Measurements from ENCODE around the gene INSIG1. TPM values are rescaled to one million over a fixed set of nuclear protein-coding genes. Genes with fewer than 3 reads are reported as not detected.

Gene INSIG1
- total RNA-seq, 2 donors from 2014 or later: 37.3 to 42.3 TPM

DNA sequence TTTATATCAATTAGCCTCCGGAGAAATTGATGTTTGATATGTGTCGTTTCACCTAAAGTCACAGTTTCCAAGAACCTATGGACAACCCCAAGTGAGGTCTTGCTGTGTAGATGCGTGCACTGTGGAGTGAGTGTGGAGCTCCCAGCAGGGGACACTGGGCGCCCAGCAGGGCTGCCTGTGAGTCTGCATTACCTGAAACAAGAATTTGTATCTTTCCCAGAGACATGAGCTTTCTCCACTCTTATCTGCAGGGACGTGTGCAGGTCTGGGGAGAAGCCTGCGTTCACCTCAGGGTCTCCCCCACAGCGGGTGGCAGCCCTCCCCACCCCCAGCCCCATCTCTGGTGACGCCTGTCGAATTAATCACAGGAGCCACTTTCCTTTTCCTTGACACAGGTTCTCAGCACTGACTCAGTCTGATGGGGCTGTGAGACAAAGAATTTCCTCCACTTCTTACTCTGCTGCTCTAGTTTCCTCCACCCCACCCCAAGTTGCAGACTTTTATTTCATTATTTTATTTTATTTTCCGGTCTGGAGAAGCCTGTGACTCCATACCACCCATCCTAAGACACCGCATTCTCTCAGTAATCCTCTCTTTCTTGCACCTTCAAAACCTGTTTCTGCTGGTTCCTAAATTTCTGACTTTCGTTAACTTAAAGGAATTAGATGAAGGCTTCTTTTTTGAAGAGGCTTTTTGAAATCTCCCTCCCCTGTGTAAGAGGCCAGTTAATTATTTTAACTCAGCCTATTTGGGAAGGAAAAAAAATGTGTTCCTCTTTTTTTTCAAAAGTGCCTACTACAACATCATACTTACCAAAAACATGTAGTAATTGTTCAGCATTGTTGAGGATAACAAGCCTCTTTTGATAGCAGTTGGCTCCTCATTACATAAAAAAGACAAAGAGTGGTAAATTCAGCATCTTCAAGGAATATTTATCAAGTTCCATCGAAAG lies 17.0 kb upstream of the INSIG1 start:
- DNase-seq: no peak
- ATAC-seq: no peak
- intact Hi-C loops (cut with DNase I): no loop called here

DNA sequence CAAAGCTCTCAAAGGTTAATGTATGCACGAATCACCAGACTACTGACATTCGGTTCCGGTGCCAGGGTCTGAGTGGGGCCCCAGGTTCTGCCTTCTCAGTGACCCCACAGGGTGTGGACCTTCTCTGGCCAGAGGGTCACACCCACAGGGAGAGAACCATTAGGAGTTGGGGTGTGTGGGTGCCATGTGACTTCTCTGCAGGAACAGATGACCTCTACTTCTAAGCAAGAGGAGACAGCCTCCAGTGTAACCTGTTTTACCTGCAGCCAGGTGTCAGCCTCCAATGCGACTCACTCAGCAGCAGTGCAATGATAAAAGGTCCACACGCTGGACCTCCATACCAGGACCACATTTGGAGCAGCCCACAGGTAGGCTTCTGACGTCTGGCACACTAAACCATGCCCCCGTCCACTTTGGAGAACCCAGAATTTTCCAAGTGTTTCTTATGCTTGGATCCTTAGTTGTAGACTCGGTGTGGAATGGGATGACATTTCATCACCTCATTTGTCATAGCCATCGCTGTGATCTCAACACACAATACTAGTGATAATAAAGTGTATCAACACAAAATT lies 16.2 kb upstream of the INSIG1 start:
- intact Hi-C loops (cut with DNase I): no loop called here
- DNase-seq (no peak), ATAC-seq (peak in 1 of 2 donors; percentile 25)

DNA sequence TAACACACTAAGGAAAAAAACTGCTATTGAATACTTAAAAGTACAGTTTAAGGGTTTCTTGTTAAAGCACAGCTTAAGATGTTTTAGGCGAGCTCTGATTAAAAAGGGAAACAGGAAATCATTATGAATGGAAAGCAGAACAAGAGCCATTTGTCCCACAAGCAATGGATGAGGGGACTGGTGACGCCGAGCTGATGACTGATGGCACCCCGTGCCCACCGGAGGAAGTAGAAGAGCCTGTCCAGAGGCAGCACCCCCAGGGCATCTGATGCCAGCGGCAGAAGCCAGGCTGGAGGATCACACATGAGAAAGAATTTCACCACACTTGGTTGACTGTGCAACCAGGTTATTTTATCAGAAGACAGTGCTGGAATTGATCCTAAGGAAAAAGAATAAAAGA lies 15.0 kb upstream of the INSIG1 start:
- no peak for DNase-seq
- intact Hi-C loops (cut with DNase I): no loop called here

DNA sequence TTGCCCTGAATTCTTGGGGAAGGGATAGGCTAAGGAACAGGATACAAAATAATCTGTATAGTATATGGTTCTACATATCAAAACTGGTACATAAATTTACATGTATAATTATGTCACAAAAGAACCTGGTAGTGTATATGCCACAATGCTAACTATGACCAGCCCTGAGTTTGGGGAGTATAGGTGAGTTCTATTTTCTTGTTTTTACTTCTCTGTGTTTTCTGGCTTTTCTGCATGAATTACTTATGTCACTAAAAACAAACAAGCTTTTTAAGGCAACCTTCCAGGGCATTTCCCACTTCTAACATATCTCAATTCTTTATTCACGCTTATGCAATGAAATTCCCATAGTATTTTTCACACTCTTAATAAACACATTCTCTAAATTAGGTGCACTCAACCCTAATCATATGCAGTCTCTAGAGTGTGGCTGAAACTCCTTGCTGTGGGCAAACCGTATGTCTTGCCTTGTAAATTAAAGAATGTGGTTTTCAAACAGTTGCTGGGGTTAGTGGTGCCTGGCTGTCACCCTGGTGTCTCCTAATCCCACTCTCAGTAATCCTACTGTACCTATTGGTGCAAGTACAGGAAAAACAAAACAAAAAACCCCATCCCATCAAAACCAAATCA lies 14.0 kb upstream of the INSIG1 start:
- ATAC-seq: no peak
- intact Hi-C loops (cut with DNase I): no loop called here
- no peak for DNase-seq

More for the DNA sequence above, 15.0 kb upstream of the INSIG1 start:
- ATAC-seq: peak; percentile 44 to 50

DNA sequence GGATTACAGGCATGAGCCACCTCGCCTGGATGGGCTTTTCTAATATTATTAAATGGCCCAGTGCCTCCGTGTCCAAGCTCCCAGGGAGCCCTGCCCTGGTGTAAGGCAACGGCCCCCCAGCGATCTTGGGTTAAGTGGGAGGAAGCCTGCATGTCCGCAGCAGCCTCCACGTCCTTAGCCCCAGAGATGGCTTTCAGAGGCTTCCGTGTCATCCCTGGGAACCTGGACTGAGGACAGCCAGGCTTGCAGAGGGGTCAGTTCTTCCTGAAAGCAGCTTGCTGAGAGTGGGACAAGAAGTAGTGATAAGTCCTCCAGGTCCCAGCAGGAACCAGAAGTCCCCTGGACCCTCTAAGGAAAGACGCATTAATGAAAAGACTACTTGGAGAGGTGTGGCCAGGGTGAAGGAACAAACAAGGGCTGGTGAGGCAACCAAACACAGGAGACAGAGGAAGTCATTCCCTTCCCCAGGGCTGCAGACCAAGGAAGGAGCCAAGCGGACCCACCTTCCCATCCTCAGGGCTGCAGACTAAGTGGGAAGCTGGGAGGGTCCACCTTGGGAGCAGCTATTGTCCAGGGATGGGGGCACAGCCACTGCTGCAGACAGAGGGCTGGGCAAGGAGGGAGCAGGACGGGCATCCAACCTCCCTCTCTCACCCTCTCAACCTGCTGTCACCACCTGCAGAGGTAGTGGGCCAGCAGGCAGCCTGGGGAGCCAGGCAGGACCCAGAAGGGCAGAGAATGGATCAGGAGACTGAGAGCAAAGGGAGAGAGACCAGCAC lies 13.0 kb upstream of the INSIG1 start:
- ATAC-seq: no peak
- intact Hi-C loops (cut with DNase I): no loop called here
- no peak for DNase-seq

DNA sequence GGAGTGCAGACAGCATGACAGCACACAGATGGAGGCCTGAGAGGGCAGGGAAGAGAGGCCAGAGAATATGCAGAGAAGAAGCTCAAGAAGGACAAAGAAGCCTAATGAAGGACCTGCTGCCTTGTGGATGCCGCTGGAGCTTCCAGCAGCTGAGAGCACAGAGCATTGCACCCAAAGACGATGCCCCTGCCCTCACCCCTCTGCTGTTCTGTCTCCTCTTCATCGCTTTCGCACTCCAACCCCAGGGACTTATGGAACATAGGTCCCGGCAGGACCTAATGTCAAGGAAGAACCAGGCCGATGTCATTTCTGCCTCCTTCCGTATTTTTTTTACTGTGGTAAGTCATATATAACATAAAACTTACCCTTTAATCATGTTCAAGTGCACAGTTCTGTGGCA lies 12.3 kb upstream of the INSIG1 start:
- DNase-seq (no peak), ATAC-seq (no peak)
- intact Hi-C loops (cut with DNase I): no loop called here

DNA sequence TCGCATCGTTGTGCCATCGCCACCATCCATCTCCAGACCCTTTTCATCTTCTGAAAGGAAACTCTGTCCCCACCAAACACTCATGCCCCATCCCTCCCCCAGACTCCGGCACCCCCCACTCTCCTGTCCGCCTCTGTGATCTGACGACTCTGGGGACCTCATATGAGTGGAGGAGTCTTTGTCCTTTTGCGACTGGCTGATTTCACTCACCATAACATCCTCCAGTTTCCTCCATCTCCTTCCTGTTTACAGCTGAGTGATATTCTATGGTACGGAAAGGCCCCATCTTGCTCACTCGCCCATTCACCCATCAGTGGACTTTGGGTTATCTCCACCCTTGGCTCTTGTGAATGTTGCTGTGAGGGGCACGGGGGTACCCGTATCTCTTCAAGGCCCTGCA lies 11.8 kb upstream of the INSIG1 start:
- ATAC-seq: no peak
- DNase-seq: no peak
- intact Hi-C loops (cut with DNase I): no loop called here

DNA sequence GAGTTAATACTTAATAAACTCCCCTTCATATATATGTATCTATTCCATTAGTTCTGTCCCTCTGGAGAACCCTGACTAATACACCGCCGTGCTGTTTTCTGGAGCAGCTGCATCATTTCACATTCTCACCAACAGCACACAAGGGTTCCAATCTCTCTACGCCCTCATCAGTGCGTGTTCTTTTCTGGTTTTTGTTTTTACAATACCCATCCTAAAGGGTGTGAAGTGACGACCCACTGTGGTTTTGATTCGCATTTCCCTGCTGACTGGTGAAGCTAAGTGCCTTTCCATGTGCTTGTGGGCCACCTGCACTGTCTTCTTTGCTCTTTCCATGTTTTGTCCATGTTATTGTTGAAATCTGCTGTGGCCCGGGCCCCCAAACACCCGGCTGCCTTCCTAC lies 11.0 kb upstream of the INSIG1 start:
- intact Hi-C loops (cut with DNase I): no loop called here
- DNase-seq (no peak), ATAC-seq (no peak)

DNA sequence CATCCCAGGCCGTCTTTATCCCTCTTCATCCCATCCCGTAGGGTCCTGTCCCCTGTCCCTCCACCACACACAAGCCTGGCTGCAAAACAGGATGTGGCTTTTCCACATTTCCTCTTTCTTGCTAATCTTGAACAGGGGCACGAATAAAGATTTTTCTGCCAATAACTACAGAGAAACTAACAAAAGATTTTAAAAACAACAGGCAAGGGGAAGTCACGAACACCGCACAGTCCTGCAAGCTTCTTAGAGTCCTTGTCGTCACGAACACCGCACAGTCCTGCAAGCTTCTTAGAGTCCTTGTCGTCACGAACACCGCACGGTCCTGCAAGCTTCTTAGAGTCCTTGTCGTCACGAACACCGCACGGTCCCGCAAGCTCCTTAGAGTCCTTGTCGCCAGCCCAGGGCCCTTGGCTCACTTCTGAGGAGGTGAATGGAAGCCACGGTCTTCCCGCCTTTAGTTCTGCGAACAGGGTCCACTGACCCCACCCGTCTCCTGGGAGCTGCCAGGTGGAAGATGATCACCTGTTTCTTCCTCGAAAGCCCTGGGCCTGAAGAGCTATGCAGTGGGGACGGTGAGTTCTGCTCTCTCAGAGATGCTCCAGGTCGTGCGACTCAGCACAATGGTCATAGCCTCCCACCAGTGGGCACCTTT lies 10.3 kb upstream of the INSIG1 start:
- intact Hi-C loops (cut with DNase I): no loop called here
- DNase-seq: no peak
- ATAC-seq: no peak

DNA sequence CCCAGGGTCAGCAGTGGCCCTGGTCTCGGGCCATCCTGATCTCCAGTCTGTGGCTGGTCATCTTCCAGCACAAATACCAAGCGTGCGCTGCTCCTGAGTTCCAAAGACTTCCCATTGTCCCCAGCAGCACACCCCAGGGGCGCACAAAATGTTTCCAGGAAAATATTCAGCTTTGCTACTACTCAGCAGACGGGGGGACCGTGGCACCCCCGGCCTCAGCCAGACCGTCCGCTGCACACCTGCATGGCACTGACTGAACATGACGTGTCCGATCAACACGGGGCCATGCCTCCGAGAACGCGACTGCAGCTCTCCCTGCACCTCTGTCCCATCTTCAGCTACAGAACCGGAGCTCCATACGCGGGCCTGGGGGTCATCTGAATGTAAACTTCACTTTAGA lies 9.6 kb upstream of the INSIG1 start:
- ATAC-seq (no peak), DNase-seq (no peak)
- intact Hi-C loops (cut with DNase I): no loop called here

DNA sequence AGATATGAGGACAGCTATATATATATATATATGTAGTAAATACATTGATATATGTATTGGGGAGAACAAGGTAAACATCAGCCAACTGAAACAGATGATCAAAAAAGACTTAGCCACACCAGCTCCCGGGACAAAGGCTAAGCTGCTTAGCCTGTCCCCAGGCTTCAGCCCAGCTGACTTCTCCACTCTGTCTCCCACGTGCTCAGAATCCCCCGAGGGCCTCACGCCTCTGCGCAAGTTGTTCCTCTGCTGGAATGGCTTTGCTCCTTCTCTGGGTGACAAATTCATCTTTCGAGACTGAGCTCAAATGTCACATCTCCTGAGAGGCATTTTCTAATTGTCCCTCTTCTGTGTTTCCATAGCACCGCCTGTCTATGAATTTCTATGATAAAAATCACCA lies 8.6 kb upstream of the INSIG1 start:
- no peak for DNase-seq
- intact Hi-C loops (cut with DNase I): no loop called here
- no peak for ATAC-seq

DNA sequence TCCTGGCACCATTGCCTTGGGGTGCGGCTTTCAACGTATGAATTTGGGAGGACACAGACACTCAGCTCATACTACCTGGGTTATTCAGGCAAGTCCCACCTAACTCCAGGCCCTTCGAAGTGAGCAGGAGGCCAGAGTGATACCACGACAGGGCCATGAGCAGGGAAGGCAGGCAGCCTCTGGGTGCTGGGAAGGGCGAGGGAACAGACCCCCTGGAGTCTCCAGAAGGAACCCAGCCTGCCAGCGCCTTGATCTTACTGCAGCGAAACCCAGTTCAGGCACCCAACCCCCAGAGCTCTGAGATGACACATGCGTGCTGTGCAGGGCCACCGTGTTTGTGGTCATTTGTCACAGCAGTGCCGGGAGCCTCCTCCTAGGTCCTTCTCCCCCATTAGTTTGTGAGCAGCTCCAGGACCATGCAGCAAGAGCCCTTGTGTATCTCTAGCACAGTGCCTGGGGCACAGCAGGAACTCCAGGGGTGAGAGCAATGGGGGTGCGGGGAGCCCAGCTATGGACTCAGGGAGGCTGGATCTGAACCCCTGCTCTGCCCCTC lies 7.7 kb upstream of the INSIG1 start:
- ATAC-seq (no peak), DNase-seq (no peak)
- intact Hi-C loops (cut with DNase I): no loop called here

DNA sequence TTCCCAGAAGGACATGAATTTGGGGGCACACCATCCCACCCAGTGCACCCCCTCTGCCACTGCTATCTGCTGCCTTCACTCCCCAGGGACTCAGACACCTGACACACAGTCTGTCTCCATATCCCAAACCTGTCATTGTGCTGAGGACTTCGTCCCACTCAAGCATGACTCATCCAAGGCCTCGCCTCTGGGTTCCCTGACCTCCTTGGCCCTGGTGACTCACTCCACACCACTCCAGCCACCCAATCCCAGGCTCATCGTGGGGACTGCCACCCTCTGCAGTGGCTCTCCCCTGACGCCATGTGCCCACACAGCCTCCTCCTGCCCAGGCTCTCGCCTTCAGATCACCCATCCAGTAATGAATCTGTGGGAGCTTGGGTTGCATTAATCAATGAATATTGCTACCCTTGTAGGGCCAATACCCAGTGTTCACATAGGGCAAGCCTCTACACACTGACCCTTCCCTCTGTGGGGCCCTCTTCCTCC lies 6.6 kb upstream of the INSIG1 start:
- ATAC-seq (peak in 1 of 2 donors; percentile 87), DNase-seq (peak; percentile 47)
- intact Hi-C loops (cut with DNase I): no loop called here

DNA sequence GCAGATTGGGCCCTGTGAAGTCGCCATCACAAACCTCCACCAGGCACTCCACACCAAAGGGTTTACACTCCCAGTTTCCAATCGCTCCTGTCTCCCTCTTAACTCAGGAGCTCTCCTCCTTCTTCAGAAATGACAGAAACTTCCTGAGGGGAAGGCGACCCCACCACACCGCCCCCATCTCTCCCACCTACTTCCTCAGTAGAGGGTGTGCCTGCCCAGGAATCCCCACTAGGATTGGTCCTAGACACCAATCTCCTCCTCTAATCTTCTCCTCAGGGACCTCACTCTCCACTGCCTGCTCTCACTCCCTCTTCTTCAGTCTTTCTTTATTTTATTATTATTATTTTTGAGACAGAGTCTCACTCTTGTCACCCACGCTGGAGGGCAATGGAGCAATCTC lies 5.9 kb upstream of the INSIG1 start:
- DNase-seq: no peak
- intact Hi-C loops (cut with DNase I): no loop called here
- no peak for ATAC-seq

DNA sequence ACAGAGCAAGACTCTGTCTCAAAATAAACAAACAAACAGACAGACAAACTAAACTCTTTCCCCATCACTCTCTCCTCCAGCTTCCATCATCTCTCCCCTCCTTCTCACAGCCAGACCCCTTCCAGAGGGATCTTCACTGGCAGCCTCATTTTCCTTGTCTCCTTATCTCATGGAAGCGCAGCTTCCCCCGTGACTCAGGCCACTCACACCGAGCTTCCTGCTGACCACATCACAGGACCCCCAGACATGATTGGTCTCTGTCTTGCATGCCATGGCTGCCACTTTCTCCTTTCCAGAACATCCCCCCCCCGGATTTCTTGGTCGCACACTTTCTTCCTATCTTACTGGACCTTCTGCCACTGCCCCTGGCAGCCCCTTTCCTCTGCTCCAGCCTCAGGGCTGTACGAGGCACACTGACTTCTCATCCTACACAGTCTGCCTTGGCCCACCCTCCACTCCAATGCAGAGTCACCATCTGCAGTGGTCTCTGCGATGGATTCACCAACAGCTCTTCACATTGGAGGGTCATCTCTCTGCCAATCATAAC lies 4.9 kb upstream of the INSIG1 start:
- ATAC-seq (no peak), DNase-seq (no peak)
- intact Hi-C loops (cut with DNase I): no loop called here

DNA sequence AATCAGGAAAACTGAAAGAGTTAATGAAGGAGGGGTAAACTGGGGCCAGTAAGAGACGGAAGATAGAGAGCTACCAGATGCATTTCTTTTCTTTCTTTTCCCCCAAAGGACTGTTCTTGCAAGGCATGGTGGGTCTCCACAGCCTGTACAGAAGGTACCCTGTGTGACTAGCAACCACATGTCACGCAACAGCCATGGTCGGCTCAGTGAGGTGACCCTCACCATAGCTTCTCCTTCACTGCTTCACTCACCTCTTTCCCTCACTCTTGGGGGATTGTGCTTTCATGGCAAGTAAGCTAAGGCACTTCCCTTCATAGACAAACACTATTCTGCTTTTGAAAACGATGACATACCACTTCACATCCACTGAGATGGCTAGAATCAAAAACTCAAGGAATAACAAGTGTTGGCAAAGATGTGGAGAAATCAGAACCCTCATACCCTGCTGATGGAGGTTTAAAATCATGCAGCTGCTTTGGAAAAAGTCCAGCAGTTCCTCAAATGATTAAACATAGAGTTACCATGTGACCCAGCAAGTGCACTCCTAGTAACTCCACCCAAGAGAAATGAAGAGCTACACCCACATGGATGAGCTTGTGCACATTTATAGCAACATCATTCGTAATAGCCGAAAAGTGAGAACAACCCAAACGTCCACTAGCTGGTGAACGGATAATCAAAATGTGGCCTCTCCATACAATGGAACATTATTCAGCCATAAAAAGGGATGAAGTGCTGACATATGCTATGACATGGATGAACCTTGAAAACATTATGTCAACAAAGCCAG lies 3.8 kb upstream of the INSIG1 start:
- intact Hi-C loops (cut with DNase I): no loop called here
- DNase-seq (no peak), ATAC-seq (no peak)

DNA sequence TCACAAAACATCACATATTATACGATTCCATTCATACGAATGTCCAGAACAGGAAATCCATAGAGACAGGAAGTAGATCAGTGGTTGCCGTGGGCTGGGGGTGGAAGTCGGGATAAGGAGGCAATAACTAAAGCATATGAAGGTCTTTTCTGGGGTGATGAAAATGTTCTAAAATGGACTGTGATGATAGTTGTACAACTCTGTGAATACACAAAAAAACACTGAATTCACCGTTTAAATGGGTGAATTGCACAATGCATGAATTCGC lies 3.2 kb upstream of the INSIG1 start:
- ATAC-seq (no peak), DNase-seq (no peak)

DNA sequence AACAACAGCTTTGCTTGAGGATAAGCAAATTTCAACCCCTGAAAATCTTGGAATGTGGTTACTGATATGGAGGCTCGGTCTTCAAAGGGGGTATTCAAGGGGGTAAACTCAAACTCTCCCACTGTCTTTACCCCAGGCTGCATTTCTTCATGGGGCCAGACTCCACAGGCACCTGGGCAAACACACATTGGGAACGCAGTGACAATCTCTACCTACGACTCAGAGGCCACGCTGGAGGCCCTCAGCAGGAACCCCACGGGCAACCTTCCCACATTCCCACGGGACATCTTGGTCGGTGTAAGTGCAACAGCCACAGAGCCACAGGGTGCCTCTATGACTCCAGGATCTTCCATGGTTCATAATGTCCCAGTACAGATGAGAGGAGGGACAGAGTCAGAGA lies 2.2 kb upstream of the INSIG1 start:
- intact Hi-C loops (cut with DNase I): loop anchor here (5.0 kb wide), 2 partner anchors 38 to 93 kb away; no protein-coding TSS in a partner anchor
- no peak for ATAC-seq
- no peak for DNase-seq

More for the DNA sequence above, 3.2 kb upstream of the INSIG1 start:
- intact Hi-C loops (cut with DNase I): no loop called here
